Transverse colon (tissue), 4 donors: ENCODE measurements around the gene LMLN. TPM values are rescaled to one million over a fixed set of nuclear protein-coding genes. Genes with fewer than 3 reads are reported as not detected.

Source experiments
- DNase-seq: peaks from one replicate; pipeline ENCODE4 v3.0.0-alpha.2; 2019
- H3K27ac ChIP-seq, 4 donors: fragments of 200-600 bp; sonication (generic); 2 replicates each; pipeline ENCODE4 v1.5.1; 2016 to 2018; ENCODE audit warnings: inconsistent platforms in 4 of 4
- H3K27me3 ChIP-seq: fragments of 200-600 bp; sonication (generic); 2 replicates; pipeline ENCODE4 v1.5.1; 2017; ENCODE audit warnings: inconsistent platforms
- H3K36me3 ChIP-seq, 4 donors: fragments of 200-600 bp; sonication (generic); 2 replicates each; pipeline ENCODE4 v1.5.1; 2017 to 2019; ENCODE audit warnings: inconsistent platforms in 4 of 4
- H3K4me1 ChIP-seq, 4 donors: fragments of 200-600 bp; sonication (generic); 2 replicates each; pipeline ENCODE4 v1.5.1; 2017 to 2020; ENCODE audit warnings: inconsistent platforms in 4 of 4
- H3K4me3 ChIP-seq, 4 donors: fragments of 200-600 bp; sonication (generic); 1 replicate in 1 of 4; 2 replicates in 3 of 4; pipeline versions ENCODE4 v1.5.1 to v1.6.1; 2017 to 2019; ENCODE audit warnings: inconsistent platforms in 4 of 4
- H3K9me3 ChIP-seq, 2 donors: fragments of 200-600 bp; sonication (generic); 2 replicates each; pipeline ENCODE4 v1.5.1; 2017 to 2019; ENCODE audit warnings: inconsistent platforms in 2 of 2
- EP300 ChIP-seq: sonication (generic); formaldehyde crosslinking; IDR thresholded peaks from one replicate; pipeline ENCODE4 v1.6.1; 2017; ENCODE audit warnings: antibody characterized with exemption, low read depth
- POLR2A ChIP-seq: fragments of 450-650 bp; IDR thresholded peaks from one replicate; pipeline ENCODE4 v1.6.1; 2016; ENCODE audit warnings: antibody characterized with exemption, mild to moderate bottlenecking, moderate library complexity
- POLR2AphosphoS5 ChIP-seq, 3 donors: sonication (generic); formaldehyde crosslinking; IDR thresholded peaks; one replicate each; pipeline ENCODE4 v1.6.1; 2016; ENCODE audit warnings: antibody characterized with exemption in 3 of 3
- WGBS, 2 donors: methylation state at CpG; one replicate each; pipeline ENCODE4 v1.1.5; 2018; ENCODE audit warnings: low coverage in 1 of 2; 5-methylcytosine and 5-hydroxymethylcytosine counted together
- in situ Hi-C, 4 donors: fragments of 200-750 bp; cut with MboI; loops; one replicate each; pipeline versions ENCODE4 v1.15.0 to v1.15.1; 2017; ENCODE audit warnings: low sequenced_read_pairs in 3 of 4, low pct_ligation_motif_present in 1 of 4, low pct_unique_long_range_greater_than_20kb in 1 of 4
- intact Hi-C: fragments of 100-400 bp; cut with DNase I; formaldehyde crosslinking; loops from one replicate; pipeline ENCODE4 v1.15.1; 2023; ENCODE audit warnings: low total_unique reads
- total RNA-seq, 4 donors: library from RNA; depleted of rRNA; stranded (reverse); fragments of >200 nt; gene quantifications; one replicate each; pipeline ENCODE4 v1.1.0, GENCODE V29; 2016
- TF ChIP-seq, protein P1 (sequence below), 5 experiments: fragments of 200-600 bp in 3 of 5; fragments of 450-650 bp in 2 of 5; sonication (generic) in 3 of 5; IDR thresholded peaks; 1 replicate in 2 of 5; 2 replicates in 3 of 5; pipeline ENCODE4 v1.5.1; 2016 to 2017; ENCODE audit warnings: antibody characterized with exemption in 5 of 5, inconsistent platforms in 3 of 5, mild to moderate bottlenecking in 2 of 5, moderate library complexity in 1 of 5

Gene LMLN
- total RNA-seq, 4 donors from 2014 or later, result 1.00 to 11.2 (median 6.4) TPM

DNA sequence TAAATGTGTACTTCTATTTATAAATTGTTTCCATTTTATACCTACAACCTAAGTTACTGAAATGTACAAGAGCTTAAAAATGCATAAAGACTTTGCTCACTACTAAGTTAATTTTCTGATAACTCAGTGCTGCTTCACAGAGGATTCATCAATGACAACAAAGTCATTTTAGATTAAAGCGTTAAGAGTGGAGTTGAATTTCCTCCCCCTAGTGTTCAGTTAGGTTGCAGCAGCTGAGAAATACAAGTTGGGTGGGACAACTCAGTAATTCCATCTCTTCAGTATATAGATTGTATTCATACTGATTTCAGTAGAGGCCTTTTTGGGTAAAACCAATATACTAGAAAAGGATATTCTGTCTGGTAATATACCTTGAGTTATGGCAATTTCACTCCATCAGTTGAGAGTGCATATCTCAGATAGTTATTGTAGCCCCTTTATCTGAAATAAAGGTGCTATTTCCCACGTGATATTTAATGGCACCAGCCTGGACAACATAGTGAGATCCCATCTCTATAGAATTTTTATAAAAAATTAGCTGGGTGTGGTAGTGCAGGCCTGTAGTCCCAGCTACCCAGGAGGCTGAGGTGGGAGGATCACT, 17.0 kb upstream of the LMLN start:
- intact Hi-C loops, result no loop called here

DNA sequence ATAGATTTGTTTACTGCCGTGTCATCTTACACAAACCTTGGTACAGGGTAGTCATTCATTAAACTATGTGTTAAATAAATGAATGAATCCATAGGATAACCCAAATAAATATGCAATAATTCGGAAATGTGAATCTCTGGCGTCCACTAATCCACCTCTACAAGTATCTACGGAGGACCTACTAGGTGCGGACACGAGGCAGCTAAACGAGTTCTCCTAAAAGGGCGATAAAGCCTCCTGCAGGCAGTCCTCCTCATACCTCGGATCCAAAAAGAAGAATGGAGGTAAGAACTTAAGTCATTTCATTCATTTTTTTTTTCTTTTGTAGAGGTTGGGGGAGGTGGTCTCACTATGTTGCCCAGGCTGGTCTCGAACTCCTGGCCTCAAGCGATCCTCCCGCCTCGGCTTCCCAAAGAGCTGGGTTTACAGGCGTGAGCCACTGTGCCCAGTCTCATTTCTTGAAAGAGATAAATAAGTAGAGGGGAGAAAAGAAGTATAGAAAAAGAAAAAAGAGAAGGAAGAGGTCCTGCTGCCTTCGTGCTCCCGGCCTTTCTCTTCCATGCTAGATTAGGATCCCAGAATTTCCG, 10.7 kb upstream of the LMLN start:
- no peaks in the 10 kb centered on the region for H3K9me3 ChIP-seq
- no peaks in the 10 kb centered on the region for H3K27me3 ChIP-seq
- intact Hi-C loops (no loop called here), in situ Hi-C loops (no loop called here)
- peaks cover 0 to 31% (median 10%) of the 10 kb centered on the region in 4 donors for H3K36me3 ChIP-seq
- H3K4me3 ChIP-seq, result peak overlapping the region; percentile 3 to 83 (median 61)
- peak overlapping the region; percentile 85 to 93 (median 88) for H3K27ac ChIP-seq
- 19 to 20% methylated on average over 17 of the region's 17 CpGs for WGBS, 2 donors
- TF ChIP-seq, protein P1, sequence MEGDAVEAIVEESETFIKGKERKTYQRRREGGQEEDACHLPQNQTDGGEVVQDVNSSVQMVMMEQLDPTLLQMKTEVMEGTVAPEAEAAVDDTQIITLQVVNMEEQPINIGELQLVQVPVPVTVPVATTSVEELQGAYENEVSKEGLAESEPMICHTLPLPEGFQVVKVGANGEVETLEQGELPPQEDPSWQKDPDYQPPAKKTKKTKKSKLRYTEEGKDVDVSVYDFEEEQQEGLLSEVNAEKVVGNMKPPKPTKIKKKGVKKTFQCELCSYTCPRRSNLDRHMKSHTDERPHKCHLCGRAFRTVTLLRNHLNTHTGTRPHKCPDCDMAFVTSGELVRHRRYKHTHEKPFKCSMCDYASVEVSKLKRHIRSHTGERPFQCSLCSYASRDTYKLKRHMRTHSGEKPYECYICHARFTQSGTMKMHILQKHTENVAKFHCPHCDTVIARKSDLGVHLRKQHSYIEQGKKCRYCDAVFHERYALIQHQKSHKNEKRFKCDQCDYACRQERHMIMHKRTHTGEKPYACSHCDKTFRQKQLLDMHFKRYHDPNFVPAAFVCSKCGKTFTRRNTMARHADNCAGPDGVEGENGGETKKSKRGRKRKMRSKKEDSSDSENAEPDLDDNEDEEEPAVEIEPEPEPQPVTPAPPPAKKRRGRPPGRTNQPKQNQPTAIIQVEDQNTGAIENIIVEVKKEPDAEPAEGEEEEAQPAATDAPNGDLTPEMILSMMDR (IDR thresholded peaks at IDR 0.05), result no peak
- TF ChIP-seq POLR2AphosphoS5 (IDR thresholded peaks at IDR 0.05) (no peak), EP300 (no peak), POLR2A (no peak)
- DNase-seq, result no peak
- peaks cover 14 to 41% (median 28%) of the 10 kb centered on the region in 4 donors for H3K4me1 ChIP-seq

More for the DNA sequence above, 17.0 kb upstream of the LMLN start:
- TF ChIP-seq POLR2A, result no peak
- TF ChIP-seq POLR2AphosphoS5 (IDR thresholded peaks at IDR 0.05), result no peak
- TF ChIP-seq, protein P1 (IDR thresholded peaks at IDR 0.05), result peak; percentile 56 to 68 (median 60)
- H3K36me3 ChIP-seq, result no peaks in the 10 kb centered on the region
- H3K4me1 ChIP-seq, result no peaks in the 10 kb centered on the region
- in situ Hi-C loops, result no loop called here
- no peak overlapping the region for H3K27ac ChIP-seq
- 45 to 49% methylated on average over 2 of the region's 2 CpGs for WGBS, 2 donors
- H3K27me3 ChIP-seq, result no peaks in the 10 kb centered on the region
- DNase-seq, result no peak
- H3K4me3 ChIP-seq, result no peak overlapping the region
- no peaks in the 10 kb centered on the region for H3K9me3 ChIP-seq

DNA sequence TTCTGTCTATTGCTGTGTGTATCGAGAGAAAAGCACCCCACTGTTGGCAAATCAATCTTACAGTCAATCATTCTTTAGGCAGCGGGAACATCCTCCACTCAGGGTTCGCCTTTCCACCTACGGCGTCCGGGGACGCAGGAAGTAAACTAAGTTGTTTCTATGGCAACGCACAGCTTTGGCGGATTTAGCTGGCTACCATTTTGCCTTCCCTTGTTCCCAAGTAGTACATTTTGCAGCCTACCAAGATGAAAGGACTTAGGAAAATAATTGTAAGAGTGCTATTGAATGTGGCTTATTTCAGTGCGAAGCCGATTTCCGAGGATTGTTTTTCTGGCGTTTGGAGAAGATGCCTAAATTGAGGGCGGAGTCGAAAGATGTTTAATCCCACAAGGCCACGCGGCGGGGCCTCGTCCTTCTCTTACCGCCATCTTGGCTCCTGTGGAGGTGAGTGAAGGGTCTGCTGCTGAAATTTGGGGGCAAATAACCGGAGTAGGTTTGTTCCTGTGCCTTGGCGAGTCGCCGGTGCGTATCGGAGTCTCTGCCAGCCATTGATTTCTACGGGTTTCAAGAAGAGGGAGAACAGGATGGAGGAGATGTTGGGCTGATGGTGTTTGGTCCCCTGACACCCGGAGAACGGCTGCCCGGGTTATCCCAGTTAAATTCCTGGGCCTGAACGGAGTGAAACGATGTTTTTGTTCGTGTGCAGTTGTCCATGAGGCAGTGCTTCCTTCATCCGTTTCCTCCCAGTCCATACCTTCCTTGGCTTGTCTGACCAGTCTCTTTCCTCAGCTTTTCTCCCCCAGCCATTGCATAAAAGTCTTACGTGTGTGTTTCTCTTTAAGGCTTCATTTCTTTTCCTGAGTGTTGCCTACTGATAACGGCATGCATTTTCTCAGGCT, 10.0 kb upstream of the LMLN start, which contains the start of gene RPL35A:
Gene RPL35A (plus strand): TSS at position 413 of the 899 bp plus-strand sequence. CDS start 778 bp downstream, outside the sequence.
- H3K27me3 ChIP-seq, result no peaks in the 10 kb centered on the region
- 1 to 7% methylated on average over 3 to 36 of the region's 36 CpGs for WGBS, 2 donors
- peak within 1 kb of the TSS; percentile 85 to 93 (median 88) for H3K27ac ChIP-seq
- H3K4me3 ChIP-seq, result peak within 1 kb of the TSS; percentile 53 to 83 (median 62)
- peak; percentile 90 to 91 (median 90) for TF ChIP-seq POLR2AphosphoS5 (IDR thresholded peaks at IDR 0.05)
- TF ChIP-seq, protein P1 (IDR thresholded peaks at IDR 0.05), result no peak
- TF ChIP-seq EP300, result peak; percentile 18
- peak; percentile 87 for TF ChIP-seq POLR2A
- in situ Hi-C loops, result no loop called here
- H3K4me1 ChIP-seq, result peaks cover 14 to 41% (median 28%) of the 10 kb centered on the region in 4 donors
- H3K36me3 ChIP-seq, result peaks cover 0 to 38% (median 14%) of the 10 kb centered on the region in 4 donors
- H3K9me3 ChIP-seq, result no peaks in the 10 kb centered on the region
- intact Hi-C loops, result no loop called here
- peak; percentile 87 for DNase-seq

DNA sequence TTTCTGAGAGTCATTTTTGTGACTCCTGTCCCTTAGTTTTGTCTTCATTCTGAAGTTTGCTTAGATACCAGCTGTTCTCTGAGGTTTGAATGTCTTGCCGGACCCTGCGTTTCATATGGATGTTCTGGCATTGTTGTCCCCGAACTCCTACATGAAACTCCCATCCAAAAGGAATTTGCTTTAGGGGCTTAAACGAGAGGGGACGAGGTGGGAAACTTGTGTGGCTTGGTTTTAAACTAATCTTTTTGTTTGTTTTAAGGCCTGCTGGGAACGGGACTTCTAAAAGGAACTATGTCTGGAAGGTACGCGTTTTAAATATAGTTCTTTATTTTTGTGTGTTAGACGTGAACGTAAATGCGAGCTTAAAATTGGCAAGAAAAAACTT, 9.3 kb upstream of the LMLN start:
- Histone ChIP-seq H3K4me1 (peaks cover 14 to 41% (median 28%) of the 10 kb centered on the region in 4 donors), H3K27me3 (no peaks in the 10 kb centered on the region), H3K36me3 (peaks cover 0 to 44% (median 16%) of the 10 kb centered on the region in 4 donors), H3K4me3 (peak overlapping the region; percentile 53 to 83 (median 62)), H3K27ac (peak overlapping the region; percentile 85 to 93 (median 88)), H3K9me3 (no peaks in the 10 kb centered on the region)
- DNase-seq, result no peak
- intact Hi-C loops (no loop called here), in situ Hi-C loops (no loop called here)
- TF ChIP-seq POLR2A, result no peak
- TF ChIP-seq, protein P1 (IDR thresholded peaks at IDR 0.05), result no peak
- TF ChIP-seq POLR2AphosphoS5 (IDR thresholded peaks at IDR 0.05), result no peak
- no peak for TF ChIP-seq EP300
- 0 to 1% methylated on average over 11 of the region's 11 CpGs for WGBS, 2 donors
